ENCODE measurements around the gene SLC22A6.

Gene SLC22A6, protein sequence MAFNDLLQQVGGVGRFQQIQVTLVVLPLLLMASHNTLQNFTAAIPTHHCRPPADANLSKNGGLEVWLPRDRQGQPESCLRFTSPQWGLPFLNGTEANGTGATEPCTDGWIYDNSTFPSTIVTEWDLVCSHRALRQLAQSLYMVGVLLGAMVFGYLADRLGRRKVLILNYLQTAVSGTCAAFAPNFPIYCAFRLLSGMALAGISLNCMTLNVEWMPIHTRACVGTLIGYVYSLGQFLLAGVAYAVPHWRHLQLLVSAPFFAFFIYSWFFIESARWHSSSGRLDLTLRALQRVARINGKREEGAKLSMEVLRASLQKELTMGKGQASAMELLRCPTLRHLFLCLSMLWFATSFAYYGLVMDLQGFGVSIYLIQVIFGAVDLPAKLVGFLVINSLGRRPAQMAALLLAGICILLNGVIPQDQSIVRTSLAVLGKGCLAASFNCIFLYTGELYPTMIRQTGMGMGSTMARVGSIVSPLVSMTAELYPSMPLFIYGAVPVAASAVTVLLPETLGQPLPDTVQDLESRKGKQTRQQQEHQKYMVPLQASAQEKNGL

DNA sequence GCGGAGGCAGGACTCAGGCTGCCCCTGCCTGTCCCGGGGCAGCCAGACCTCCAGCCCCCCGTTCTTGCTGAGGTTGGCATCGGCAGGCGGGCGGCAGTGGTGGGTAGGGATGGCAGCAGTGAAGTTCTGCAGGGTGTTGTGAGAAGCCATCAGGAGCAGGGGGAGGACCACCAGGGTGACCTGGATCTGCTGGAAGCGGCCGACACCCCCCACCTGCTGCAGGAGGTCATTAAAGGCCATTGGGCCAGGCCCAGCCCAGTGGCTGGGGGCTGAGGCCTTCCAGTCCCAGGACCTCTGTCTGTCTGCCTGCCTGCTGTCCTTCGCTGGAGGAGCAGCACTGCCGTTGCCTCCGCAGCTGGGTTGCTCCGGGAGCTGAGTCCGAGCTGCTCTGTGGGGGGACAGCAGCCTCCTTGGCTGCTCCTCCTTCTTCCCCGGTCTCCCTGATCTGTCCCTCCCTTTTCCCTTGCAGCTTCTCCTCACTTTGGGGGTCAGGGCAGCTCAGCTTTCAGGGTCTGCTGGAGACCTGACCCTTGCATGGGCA lies at the start of gene SLC22A6:
Gene SLC22A6, minus strand, starts transcription at position 517 of the 541 bp plus-strand sequence. Its CDS starts 277 bp downstream, at position 240.
- no peak for DNase-seq

DNA sequence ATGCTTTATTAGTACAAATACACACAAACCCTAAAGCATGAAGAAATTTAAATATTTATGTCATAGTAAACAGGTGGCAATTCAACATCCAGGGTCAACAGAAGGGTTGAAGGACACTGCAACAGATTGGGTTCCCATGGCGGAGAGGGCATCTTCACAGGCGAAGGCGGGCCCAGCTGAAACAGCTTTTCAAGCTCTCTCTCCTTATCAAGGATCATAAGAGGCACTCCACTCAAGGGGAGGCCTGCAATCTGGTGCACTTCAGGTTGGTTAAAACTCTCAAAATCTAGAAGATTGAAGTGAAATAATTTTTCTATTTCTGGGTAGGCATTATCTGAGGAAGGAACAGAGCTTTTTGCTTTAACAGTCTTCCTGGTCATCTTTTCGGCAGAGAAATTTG lies 47.7 kb upstream of the SLC22A6 start:
- no peak for DNase-seq

DNA sequence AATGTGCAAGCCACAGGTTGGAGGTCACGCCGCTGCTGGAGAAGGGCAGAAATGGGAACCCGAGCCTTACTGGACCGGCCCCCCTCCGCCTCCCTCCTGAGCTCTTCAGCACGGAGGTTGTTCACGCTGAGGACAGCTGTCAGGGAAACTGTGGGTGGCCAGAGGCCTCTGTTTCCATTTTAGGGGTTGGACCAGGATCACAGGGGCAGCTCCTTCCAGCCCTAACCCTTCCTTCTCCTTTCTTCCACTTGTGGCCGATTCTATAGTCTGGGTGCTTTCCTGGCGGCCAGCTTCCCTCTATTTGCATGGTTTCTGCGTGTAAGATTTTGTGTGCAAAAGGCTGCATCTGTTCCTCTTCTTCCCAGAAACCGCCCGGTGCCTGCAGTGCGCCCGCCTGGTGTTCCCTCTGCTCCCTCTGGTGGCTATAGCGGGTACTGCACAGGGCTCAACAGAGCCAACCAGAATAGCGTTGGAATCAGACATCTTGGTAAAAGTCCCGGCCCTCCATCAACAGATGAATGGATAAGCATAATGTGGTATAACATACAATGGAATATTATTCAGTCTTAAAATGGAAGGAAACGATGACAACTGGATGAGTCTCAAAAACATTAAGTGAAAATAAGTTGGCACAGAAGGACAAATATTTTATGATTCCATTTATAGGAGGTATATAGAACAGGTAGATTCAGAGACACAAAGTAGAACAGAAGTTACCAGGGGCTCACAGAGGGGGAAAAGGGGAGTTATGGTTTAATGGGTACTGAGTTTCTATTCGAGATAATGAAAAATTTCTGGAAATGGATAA lies 39.3 kb upstream of the SLC22A6 start:
- no peak for DNase-seq

DNA sequence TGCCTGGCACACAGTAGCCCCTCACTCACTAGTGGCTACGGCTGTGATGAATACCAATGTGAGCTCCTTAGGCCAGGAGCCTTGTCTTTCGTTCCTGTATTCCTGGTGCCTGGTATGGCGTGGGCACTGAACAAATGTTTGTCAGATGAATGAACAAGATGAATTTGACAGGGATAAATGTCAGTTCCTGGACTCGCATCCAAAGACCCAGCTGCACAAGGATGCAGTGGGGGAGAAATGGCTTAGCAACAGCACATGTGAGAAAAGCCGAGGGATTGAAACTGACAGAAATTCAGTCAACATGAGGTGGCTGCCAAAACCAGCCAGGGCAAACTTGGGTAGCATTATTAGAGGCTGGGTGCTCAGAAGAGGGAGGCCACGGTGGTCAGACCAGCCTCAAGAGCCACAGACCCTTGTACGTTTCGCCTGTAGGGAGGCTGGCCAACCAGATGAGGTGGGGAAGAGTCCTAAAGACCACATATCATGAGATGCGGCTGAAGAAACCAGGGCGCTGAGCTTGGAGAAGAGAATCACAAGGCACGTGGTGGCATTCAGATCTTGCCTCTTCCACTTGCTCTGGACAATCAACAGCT lies 38.6 kb upstream of the SLC22A6 start:
- DNase-seq, result no peak

DNA sequence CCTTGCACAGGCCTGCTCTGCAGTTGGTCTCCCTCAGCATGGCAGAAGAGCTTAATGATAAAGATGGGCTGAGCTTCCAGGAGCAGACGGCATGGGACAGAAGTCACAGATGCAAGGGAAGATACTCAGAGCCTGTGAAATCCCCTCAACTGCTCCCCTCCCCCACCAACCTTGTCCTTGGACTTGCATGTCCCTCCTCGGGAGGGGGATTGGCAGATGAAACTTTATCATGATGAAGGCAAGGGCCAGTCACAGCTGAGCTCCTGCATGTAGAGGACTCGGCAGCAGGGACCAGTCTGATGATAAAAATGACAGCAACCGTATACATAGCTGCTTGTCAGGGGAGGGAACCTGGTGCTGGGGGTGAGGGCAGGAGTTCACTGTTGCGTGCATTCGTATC lies 37.7 kb upstream of the SLC22A6 start:
- no peak for DNase-seq

DNA sequence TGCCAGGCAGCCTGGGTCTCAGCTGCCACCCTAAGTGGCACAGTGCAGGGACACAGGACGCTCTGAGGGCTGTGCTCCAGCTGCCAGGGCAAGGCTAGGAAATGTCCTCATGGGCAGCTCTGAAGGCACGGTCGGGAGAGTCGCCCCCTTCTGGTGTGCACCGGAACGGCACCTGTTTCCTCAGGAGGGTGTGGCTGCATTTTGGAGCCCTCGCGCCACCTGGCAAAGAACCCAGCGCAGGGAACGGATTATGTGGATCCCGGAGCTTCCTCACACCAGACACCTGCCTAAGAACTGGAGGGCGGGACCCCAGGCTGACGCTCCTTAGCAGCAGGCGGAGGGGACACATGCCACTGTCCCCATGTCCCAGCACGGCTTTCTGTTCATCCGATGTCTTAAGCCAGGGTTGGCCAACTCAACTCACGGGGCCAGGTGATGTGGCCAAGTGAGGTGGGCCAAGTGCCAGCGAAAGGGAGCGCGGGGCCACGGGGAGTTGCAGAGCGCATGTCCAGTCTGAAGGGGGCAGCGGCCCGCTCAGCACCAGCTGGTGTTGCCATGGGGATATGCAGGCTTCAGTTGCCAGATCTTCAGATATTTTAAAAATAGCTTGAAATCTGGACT lies 36.0 kb upstream of the SLC22A6 start:
- DNase-seq, result no peak

DNA sequence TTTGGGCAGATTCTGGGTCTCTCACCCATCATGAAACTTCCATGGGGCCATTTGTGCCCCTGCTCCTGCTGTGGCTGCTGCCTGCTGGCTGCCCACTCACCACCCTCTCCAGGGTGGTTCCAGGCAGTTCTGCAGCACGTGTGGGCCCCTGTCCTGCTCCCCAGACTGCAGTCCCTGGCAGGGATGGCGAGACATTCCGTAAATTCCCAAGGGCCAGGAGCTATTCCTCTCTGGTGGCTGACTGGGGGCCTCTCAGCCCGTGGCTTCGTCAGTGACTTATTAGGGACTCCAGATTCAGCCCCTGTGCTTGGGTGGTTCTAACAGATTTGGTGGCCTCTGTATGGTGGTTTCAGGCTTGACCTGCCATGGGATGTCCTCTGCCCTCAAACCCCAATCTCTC lies 34.7 kb upstream of the SLC22A6 start:
- no peak for DNase-seq

DNA sequence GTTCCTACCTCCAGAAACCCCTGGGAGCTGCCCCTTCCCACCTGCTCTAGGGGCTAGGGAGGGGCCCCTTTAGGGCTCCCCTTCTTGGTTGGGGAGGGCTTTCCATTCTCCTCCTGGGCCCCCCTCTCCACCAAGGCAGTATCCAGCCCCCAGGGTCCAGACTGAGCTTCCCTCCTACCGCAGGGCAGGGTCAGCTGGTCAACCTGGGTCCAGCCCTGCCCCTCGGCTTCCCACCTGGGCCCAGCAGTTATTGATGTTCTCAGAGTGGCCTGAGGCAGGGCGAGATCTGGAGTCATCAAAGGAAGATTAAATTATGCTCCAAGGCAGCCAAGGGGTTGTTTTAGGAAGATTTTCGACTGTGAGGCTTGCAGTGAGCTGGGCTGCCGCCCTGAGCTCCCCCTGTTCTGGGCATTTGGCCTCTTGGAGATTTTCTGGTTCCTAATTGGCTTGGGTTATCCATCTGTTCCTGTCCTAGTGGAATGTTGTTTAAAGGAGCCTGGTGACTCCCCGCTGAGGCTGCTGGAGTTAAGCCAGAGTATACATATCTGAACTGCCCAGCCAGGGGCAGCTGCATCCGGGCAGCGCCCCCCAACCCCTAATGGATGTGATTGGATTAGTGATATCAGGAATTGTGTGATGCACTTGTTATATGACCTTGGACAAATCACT lies 32.7 kb upstream of the SLC22A6 start:
- peak; percentile 69 for DNase-seq

DNA sequence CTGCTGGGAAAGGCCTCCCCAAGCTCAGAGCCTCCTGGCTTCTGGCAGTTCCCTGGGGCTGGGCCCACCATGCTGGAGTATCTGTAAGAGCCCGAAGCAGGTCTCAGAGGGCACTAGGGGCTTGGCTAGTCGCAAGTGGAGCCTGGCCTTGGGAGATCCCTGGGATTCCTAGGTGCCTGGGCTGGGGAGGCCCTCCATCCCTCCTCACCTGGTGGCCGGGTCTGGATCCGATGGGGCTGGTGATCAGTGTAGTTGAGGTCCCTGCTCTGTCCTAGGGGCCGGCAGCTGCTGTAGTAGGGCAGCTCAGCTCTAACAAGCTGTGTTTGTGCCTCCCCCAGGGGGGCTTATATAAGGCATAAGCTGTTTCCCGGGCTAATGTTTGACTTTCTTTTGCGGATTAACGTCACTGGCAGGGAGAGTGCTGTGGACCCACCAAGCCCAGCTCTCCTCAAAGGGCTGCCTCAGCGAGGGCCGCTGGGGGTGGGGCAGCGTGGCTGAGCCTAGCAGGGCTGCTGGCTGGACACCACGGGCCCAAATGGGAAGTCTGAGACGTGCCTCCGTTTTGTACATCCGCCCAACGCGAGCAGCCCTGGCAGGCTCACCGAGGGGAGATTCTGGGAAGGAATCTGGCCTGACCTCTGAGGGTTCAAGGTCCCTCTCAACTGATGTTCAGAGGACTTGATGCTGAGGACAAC lies 30.9 kb upstream of the SLC22A6 start, which contains the start of gene SLC22A8:
Gene SLC22A8, minus strand, starts transcription at position 321 of the 695 bp plus-strand sequence. CDS start 883 bp downstream, outside the sequence.
- no peak for DNase-seq

DNA sequence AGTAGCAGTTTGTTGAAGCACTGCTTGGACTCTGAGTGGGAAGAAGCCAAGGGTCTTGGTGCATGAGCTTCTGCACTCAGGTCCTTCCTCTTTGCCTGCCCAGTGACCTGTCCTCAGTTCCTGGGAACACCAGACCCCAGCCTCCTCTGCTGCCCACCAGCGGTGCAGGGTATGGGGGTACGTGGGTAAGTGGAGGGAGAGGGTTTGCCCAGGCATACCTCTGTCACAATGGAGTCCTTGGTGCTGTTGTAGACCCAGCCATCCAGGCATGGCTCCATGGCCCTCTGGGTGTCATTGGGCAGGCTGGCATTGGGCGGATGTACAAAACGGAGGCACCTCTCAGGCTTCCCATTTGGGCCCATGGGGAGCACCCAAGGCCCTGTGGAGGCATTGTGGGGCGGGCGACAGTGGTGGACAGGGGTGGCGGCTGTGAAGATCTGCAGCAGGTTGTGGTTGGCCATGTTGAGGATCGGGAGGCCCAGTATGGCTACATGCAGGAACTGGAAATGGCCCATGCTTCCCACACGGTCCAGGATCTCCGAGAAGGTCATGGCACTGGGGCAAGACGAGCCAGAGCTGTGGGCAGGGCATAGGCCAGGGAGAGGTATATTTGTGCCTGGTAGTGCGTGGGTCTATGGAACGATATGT lies 29.8 kb upstream of the SLC22A6 start:
- DNase-seq, result no peak

DNA sequence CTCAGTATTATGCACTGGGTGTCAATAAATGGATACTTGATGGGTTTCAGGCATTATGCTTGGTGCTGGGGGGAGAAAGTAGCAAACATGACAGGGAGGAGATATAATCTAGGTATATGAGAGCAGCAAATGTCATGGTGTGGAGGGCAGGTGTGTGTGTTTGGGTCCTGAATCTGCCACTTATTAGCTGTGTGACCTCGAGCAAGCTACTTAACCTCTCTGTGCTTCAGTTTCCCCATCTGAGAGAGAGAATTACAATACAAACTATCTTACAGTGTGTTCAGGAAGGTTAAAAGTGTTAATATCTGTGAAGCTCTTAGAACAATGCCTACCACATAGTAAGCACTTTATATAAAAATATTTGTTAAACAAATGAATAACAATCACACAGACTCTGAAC lies 28.1 kb upstream of the SLC22A6 start:
- no peak for DNase-seq

DNA sequence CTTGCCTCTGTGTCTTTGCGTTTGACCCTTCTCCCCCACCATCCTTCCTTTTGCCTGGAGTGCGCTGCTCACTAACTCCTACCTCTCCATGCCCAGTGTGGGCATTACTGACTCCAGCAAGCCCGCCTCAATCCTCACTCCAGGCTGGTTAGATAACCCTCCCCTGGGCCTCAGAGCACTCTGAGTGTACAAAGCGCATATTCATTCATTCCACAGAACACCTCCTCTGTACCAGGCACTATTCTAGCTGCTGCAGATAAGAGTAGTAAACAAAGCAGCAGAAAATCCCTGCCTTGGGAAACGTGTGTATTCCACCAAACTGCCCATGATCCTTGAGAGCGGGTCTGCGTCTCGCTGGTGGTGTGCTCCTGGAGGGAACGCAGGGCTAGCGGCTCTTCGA lies 27.7 kb upstream of the SLC22A6 start:
- DNase-seq, result no peak

DNA sequence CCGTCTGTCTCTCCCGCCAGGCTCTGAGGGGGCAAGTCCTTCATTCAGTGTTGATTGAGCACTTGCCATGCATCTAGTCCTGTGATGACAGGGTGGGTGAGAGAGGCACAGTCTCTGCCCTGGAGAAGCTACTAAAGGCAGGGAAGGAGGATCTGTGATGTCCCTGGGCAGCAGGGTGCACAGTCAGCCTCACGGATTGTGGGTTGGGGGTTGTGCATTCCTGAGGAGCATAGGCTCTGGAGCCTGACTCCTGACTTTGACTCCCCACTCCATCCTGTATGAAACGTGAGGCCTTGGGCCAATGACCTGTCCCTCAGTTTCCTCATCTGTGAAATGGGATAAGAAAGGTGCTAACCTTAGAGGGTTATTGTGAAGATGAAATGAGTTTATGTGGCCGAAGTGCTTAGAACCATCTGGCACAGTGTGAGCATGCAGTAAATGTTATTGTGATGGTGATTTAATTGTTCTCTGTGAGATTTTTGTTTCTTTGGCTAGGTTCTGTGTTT lies 26.2 kb upstream of the SLC22A6 start:
- no peak for DNase-seq

DNA sequence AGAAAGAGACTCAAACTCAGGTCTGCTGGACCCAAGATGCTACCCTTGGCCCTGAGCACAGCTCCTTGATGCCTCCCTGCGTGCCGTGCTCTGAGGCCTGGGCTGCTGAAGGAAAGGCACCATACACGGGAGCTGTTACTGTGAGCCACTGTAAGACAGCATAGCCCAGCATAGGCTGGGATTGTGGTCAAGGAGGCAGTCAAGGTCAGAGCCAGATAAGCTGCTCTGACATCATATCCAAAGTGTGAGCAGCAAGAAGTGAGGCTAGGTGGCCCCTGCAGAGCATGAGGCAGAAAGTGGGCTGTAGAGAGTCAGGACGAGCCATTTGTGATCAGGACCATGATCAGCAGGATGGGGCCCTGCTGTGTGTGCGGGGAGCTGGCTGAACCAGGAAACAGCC lies 23.2 kb upstream of the SLC22A6 start:
- DNase-seq, result no peak

DNA sequence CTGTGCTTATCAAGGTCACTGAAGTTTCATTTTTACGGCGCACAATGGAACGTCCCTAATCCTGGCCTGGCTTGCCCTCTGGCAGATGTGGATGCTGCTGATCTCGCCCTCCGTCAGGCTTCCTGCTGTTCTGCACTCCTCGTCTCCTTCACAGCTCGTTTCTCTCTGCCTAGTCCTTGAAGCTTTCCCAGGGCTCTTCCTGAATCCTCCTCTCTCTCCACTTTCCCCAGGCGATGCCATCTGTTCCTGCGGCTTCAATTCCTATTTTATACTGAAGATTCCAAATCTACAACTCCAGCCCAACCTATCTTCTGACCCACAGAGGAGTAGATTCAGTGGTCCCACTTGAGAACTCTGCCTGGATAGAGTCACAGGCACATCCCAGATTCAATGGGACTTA lies 16.7 kb upstream of the SLC22A6 start:
- peak; percentile 52 for DNase-seq

DNA sequence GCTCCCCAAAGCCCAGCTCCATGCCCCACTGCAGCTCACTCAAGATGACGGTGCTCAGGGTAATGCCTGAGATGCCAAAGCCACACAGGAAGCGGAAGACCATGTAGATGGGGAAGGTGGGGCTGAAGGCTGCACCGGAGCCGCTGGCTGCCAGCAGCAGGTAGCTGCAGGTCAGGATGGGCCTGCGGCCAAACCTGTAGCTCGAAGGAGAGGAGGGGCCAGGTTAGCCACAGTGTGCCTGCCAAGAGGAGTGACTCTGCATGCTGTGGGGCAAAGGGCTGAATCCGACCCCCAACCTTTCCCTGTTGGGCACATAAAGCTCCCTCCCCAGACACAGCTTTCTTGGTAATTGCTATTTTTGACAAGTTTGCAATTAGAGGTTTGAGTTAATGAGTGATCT lies 14.9 kb upstream of the SLC22A6 start:
- DNase-seq, result no peak

DNA sequence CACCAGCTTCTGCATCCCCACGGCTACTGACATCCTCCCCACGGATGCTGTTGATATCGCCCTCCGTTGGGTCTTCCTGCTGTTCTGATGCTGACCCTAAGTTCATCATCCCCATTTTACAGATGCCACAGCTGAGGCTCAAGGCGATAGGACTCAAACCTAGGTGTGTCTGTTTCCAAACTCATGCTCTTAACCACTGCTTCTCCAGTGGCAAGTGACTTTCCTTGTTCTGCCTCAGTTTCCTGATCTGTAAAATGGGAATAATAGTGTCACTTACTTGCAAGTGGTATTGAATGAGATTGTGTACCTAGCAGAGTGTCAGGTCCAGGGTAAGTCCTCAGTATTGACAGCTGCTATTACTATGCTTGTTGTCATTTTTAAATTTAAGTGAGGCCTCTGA lies 14.4 kb upstream of the SLC22A6 start:
- DNase-seq, result no peak

DNA sequence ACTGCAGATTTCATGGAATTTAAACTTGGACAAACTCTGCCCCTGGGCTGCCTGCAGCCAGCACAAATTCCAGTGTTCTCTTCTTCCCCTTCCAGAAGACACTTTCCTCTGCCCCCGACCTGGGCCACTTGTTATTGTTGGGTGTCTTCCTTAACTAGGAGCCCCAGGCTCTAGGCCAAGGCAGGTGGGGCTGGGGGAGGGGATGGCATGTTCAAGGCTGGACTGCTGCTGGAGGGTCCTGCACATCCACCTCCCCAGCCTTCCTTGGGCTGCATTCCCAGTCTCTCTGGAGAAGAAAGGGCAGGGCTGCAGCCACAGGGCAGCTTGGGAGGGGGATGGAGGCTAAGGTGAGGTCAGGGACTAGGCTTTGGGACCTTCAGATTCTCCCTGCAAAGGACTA lies 11.5 kb upstream of the SLC22A6 start:
- no peak for DNase-seq

DNA sequence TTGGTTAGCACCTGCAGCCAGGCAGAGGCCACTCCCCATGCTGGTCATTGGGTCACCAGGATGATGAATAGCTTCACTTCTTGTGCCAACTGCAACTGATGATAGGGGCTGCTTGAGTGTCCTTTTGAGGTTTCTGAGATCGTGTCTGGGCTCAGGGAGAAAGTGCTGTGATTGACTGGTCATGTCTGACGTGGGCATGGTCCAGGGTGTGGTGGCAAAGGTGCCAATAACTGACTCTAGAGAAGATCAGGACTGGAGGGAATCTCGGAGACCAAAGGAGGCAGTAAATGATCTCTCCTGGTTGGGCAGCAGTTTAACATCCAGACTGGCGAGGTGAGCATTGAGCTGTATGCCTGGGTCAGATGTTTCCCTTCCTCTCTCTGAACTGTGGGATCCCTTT lies 10.0 kb upstream of the SLC22A6 start:
- no peak for DNase-seq

DNA sequence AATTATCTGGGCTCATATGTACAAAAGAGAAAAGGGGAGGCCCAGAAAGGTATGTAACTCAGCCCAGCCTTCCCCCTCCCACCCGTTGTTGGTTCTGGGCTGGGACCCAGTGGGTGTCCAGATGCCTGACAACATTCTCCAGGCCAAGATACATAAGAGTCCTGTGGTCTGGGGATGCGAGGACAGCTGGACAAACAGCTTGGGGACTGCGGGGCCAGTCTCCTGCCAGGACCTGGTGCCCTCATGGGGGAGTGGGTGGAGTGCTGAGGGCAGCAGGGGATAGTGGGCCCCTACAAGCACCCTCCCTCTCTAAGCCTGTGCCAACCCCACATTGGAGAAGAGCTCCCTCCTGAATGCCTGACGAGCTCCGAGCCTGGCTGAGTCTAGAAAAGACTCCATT lies 3.5 kb upstream of the SLC22A6 start:
- DNase-seq, result no peak

All from NCI-H524 treated with DMSO at 0.1 percent for 48 hours (cell line).